ENCODE measurements around the gene ATP8B1.

ATP8B1 gene

GRCh38 chr18:57819119-57819518 is 16.0 kb upstream of the ATP8B1 start:
- no peak for DNase-seq (ENCODE audit: low read depth)
- no peak for TF ChIP-seq CTCF (IDR thresholded peaks at IDR 0.05; ENCODE audit: low read depth, low read length, missing control alignments)
- H3K4me3 ChIP-seq (ENCODE audit: low read depth, low read length) = no peak overlapping the region

GRCh38 chr18:57816208-57816954 is 13.3 kb upstream of the ATP8B1 start:
- H3K4me3 ChIP-seq (ENCODE audit: low read depth, low read length) = no peak overlapping the region
- TF ChIP-seq CTCF (IDR thresholded peaks at IDR 0.05; ENCODE audit: low read depth, low read length, missing control alignments) = no peak
- no peak for DNase-seq (ENCODE audit: low read depth)

- TF ChIP-seq CTCF (IDR thresholded peaks at IDR 0.05; ENCODE audit: low read depth, low read length, missing control alignments) = no peak
- no peak for DNase-seq (ENCODE audit: low read depth)
- no peak overlapping the region for H3K4me3 ChIP-seq (ENCODE audit: low read depth, low read length)
These were observed 11.4 kb upstream of the ATP8B1 start for GRCh38 chr18:57814555-57814954.

- H3K4me3 ChIP-seq (ENCODE audit: low read depth, low read length) = no peak overlapping the region
- no peak for TF ChIP-seq CTCF (IDR thresholded peaks at IDR 0.05; ENCODE audit: low read depth, low read length, missing control alignments)
- no peak for DNase-seq (ENCODE audit: low read depth)
These were observed 10.1 kb upstream of the ATP8B1 start for GRCh38 chr18:57813245-57813644.

GRCh38 chr18:57812126-57812477 is 9.0 kb upstream of the ATP8B1 start:
- H3K4me3 ChIP-seq (ENCODE audit: low read depth, low read length) = no peak overlapping the region
- DNase-seq (ENCODE audit: low read depth) = no peak
- TF ChIP-seq CTCF (IDR thresholded peaks at IDR 0.05; ENCODE audit: low read depth, low read length, missing control alignments) = no peak

- TF ChIP-seq CTCF (IDR thresholded peaks at IDR 0.05; ENCODE audit: low read depth, low read length, missing control alignments) = no peak
- H3K4me3 ChIP-seq (ENCODE audit: low read depth, low read length) = no peak overlapping the region
- no peak for DNase-seq (ENCODE audit: low read depth)
These were observed 8.5 kb upstream of the ATP8B1 start for GRCh38 chr18:57811477-57812125.

GRCh38 chr18:57809190-57809589 is 6.1 kb upstream of the ATP8B1 start:
- DNase-seq (ENCODE audit: low read depth) = no peak
- H3K4me3 ChIP-seq (ENCODE audit: low read depth, low read length) = no peak overlapping the region
- TF ChIP-seq CTCF (IDR thresholded peaks at IDR 0.05; ENCODE audit: low read depth, low read length, missing control alignments) = no peak

Measured in GM12864 (cell line).